ENCODE data around the gene CORIN. TPM values are rescaled to one million over a fixed set of nuclear protein-coding genes. Genes with fewer than 3 reads are reported as not detected.

Gene CORIN
- total and polyA plus RNA-seq, 9 donors: 0.20 to 7.9 (median 0.80) TPM; not detected in 1

GRCh38 chr4:47577779-47578553 lies 259.9 kb downstream of the CORIN start:
- WGBS, 3 donors: 9 to 16% (median 14%) methylated on average over 7 of the region's 7 CpGs
- Histone ChIP-seq H3K36me3 (no peaks in the 10 kb centered on the region), H3K4me3 (no peak overlapping the region), H3K27ac (no peak overlapping the region), H3K4me1 (ENCODE audit: insufficient read depth) (no peaks in the 10 kb centered on the region), H3K27me3 (no peaks in the 10 kb centered on the region), H3K9me3 (no peaks in the 10 kb centered on the region)
- TF ChIP-seq POLR2A (IDR thresholded peaks at IDR 0.05) (no peak), CTCF (IDR thresholded peaks at IDR 0.05) (no peak)
- intact Hi-C loops (cut with DNase I): no loop called here
- DNase-seq: no peak

GRCh38 chr4:47572981-47573380 lies 264.9 kb downstream of the CORIN start:
- intact Hi-C loops (cut with DNase I): loop anchor here in 1 of 4 donors (1.0 kb wide), 1 partner anchor 27 kb away; no protein-coding TSS in a partner anchor
- H3K4me3 ChIP-seq: no peak overlapping the region
- H3K4me1 ChIP-seq (ENCODE audit: insufficient read depth): no peaks in the 10 kb centered on the region
- no peak for TF ChIP-seq POLR2A (IDR thresholded peaks at IDR 0.05)
- no peak for TF ChIP-seq CTCF (IDR thresholded peaks at IDR 0.05)
- no peak for TF ChIP-seq EP300 (IDR thresholded peaks at IDR 0.05)
- WGBS, 3 donors: 85 to 98% (median 94%) methylated on average over 3 of the region's 3 CpGs
- no peaks in the 10 kb centered on the region for H3K27me3 ChIP-seq
- DNase-seq: no peak
- no peaks in the 10 kb centered on the region for H3K36me3 ChIP-seq
- H3K27ac ChIP-seq: no peak overlapping the region
- no peaks in the 10 kb centered on the region for H3K9me3 ChIP-seq

GRCh38 chr4:47570816-47571215 lies 267.1 kb downstream of the CORIN start:
- Histone ChIP-seq H3K36me3 (no peaks in the 10 kb centered on the region), H3K27ac (no peak overlapping the region), H3K4me3 (no peak overlapping the region), H3K4me1 (ENCODE audit: insufficient read depth) (no peaks in the 10 kb centered on the region), H3K27me3 (no peaks in the 10 kb centered on the region), H3K9me3 (no peaks in the 10 kb centered on the region)
- no peak for TF ChIP-seq EP300 (IDR thresholded peaks at IDR 0.05)
- TF ChIP-seq CTCF (IDR thresholded peaks at IDR 0.05): no peak
- no peak for TF ChIP-seq POLR2A (IDR thresholded peaks at IDR 0.05)
- DNase-seq: no peak
- intact Hi-C loops (cut with DNase I): no loop called here

- TF ChIP-seq EP300 (IDR thresholded peaks at IDR 0.05) (no peak), CTCF (IDR thresholded peaks at IDR 0.05) (no peak), POLR2A (IDR thresholded peaks at IDR 0.05) (no peak)
- H3K27me3 ChIP-seq: no peaks in the 10 kb centered on the region
- no peaks in the 10 kb centered on the region for H3K36me3 ChIP-seq
- no peak for DNase-seq
- H3K9me3 ChIP-seq: no peaks in the 10 kb centered on the region
- 90 to 98% (median 96%) methylated on average over 1 of the region's 1 CpG for WGBS, 3 donors
- H3K4me1 ChIP-seq (ENCODE audit: insufficient read depth): no peaks in the 10 kb centered on the region
- intact Hi-C loops (cut with DNase I): no loop called here
- H3K4me3 ChIP-seq: no peak overlapping the region
- no peak overlapping the region for H3K27ac ChIP-seq
These were observed 270.4 kb downstream of the CORIN start for GRCh38 chr4:47567511-47567910.
